ENCODE data around the gene NMT1. TPM values are rescaled to one million over a fixed set of nuclear protein-coding genes. Genes with fewer than 3 reads are reported as not detected.

NMT1 gene
- total and polyA plus RNA-seq, 2 of the 13 experiments (the other 11 are each of a cell fraction or from before 2014, with no cell fraction given), result 75.7 to 142 TPM

GRCh38 chr17:45021607-45022287 is 39.4 kb upstream of the NMT1 start (continued):
- TF ChIP-seq ZBTB8A (CRISPR knock-in tag; IDR thresholded peaks at IDR 0.05; ENCODE audit: borderline replicate concordance, low read depth) (no peak), ZNF614 (CRISPR knock-in tag; IDR thresholded peaks at IDR 0.05; ENCODE audit: borderline replicate concordance) (peak; percentile 45; the same call in 1 of the 2 replicates), XRCC5 (optimal IDR thresholded peaks at IDR 0.05; ENCODE audit: low read length) (peak; percentile 82), NCOA1 (CRISPR knock-in tag; IDR thresholded peaks at IDR 0.05) (peak; percentile 82; the same call in 1 of the 2 replicates), ZNF83 (CRISPR knock-in tag; IDR thresholded peaks at IDR 0.05; ENCODE audit: borderline replicate concordance) (0 out of 2 replicates have a peak, but pooled peaks have one; percentile 72), CBFB (CRISPR knock-in tag; IDR thresholded peaks at IDR 0.05) (no peak; the same call in 1 of the 2 replicates), STAG1 (CRISPR knock-in tag; IDR thresholded peaks at IDR 0.05) (peak; percentile 78), LBX2 (CRISPR knock-in tag; IDR thresholded peaks at IDR 0.05; ENCODE audit: borderline replicate concordance) (peak; percentile 83; the same call in 1 of the 2 replicates), CREM (IDR thresholded peaks at IDR 0.05) (no peak), CREM (CRISPR knock-in tag; IDR thresholded peaks at IDR 0.05) (no peak), FOXA1 (IDR thresholded peaks at IDR 0.05) (no peak), FOXA1 (CRISPR knock-in tag; IDR thresholded peaks at IDR 0.05) (peak; percentile 40), ZNF7 (CRISPR knock-in tag; IDR thresholded peaks at IDR 0.05) (no peak), RBM22 (optimal IDR thresholded peaks at IDR 0.05; ENCODE audit: low read length) (peak; percentile 63), NR3C1 (CRISPR knock-in tag; IDR thresholded peaks at IDR 0.05) (no peak), GPBP1L1 (CRISPR knock-in tag; IDR thresholded peaks at IDR 0.05) (no peak), ZNF335 (CRISPR knock-in tag; IDR thresholded peaks at IDR 0.05) (peak; percentile 61; the same call in 1 of the 2 replicates), E2F5 (CRISPR knock-in tag; conservative IDR thresholded peaks at IDR 0.05) (no peak)
- TF ChIP-seq, protein P1, sequence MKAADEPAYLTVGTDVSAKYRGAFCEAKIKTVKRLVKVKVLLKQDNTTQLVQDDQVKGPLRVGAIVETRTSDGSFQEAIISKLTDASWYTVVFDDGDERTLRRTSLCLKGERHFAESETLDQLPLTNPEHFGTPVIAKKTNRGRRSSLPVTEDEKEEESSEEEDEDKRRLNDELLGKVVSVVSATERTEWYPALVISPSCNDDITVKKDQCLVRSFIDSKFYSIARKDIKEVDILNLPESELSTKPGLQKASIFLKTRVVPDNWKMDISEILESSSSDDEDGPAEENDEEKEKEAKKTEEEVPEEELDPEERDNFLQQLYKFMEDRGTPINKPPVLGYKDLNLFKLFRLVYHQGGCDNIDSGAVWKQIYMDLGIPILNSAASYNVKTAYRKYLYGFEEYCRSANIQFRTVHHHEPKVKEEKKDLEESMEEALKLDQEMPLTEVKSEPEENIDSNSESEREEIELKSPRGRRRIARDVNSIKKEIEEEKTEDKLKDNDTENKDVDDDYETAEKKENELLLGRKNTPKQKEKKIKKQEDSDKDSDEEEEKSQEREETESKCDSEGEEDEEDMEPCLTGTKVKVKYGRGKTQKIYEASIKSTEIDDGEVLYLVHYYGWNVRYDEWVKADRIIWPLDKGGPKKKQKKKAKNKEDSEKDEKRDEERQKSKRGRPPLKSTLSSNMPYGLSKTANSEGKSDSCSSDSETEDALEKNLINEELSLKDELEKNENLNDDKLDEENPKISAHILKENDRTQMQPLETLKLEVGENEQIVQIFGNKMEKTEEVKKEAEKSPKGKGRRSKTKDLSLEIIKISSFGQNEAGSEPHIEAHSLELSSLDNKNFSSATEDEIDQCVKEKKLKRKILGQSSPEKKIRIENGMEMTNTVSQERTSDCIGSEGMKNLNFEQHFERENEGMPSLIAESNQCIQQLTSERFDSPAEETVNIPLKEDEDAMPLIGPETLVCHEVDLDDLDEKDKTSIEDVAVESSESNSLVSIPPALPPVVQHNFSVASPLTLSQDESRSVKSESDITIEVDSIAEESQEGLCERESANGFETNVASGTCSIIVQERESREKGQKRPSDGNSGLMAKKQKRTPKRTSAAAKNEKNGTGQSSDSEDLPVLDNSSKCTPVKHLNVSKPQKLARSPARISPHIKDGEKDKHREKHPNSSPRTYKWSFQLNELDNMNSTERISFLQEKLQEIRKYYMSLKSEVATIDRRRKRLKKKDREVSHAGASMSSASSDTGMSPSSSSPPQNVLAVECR (CRISPR knock-in tag; IDR thresholded peaks at IDR 0.05; ENCODE audit: borderline replicate concordance), result peak; percentile 90
- TF ChIP-seq, protein P2, sequence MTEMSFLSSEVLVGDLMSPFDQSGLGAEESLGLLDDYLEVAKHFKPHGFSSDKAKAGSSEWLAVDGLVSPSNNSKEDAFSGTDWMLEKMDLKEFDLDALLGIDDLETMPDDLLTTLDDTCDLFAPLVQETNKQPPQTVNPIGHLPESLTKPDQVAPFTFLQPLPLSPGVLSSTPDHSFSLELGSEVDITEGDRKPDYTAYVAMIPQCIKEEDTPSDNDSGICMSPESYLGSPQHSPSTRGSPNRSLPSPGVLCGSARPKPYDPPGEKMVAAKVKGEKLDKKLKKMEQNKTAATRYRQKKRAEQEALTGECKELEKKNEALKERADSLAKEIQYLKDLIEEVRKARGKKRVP (CRISPR knock-in tag; IDR thresholded peaks at IDR 0.05), result no peak
- TF ChIP-seq, protein P3, sequence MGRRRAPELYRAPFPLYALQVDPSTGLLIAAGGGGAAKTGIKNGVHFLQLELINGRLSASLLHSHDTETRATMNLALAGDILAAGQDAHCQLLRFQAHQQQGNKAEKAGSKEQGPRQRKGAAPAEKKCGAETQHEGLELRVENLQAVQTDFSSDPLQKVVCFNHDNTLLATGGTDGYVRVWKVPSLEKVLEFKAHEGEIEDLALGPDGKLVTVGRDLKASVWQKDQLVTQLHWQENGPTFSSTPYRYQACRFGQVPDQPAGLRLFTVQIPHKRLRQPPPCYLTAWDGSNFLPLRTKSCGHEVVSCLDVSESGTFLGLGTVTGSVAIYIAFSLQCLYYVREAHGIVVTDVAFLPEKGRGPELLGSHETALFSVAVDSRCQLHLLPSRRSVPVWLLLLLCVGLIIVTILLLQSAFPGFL (CRISPR knock-in tag; IDR thresholded peaks at IDR 0.05), result no peak

Measured in HepG2 (cell line).